Measurements from ENCODE around the gene RNF217.
"Not testable (repeated sequence)": the region's sequence is repeated elsewhere in the genome, so short reads cannot be mapped to it uniquely, and the experiment has no call there.

The RNF217 gene, protein sequence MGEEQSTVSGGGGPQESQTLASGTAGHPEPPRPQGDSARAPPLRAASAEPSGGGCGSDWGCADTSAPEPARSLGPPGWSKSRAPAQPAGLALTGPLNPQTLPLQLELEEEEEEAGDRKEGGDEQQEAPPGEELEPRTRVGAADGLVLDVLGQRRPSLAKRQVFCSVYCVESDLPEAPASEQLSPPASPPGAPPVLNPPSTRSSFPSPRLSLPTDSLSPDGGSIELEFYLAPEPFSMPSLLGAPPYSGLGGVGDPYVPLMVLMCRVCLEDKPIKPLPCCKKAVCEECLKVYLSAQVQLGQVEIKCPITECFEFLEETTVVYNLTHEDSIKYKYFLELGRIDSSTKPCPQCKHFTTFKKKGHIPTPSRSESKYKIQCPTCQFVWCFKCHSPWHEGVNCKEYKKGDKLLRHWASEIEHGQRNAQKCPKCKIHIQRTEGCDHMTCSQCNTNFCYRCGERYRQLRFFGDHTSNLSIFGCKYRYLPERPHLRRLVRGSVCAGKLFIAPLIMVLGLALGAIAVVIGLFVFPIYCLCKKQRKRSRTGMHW

DNA sequence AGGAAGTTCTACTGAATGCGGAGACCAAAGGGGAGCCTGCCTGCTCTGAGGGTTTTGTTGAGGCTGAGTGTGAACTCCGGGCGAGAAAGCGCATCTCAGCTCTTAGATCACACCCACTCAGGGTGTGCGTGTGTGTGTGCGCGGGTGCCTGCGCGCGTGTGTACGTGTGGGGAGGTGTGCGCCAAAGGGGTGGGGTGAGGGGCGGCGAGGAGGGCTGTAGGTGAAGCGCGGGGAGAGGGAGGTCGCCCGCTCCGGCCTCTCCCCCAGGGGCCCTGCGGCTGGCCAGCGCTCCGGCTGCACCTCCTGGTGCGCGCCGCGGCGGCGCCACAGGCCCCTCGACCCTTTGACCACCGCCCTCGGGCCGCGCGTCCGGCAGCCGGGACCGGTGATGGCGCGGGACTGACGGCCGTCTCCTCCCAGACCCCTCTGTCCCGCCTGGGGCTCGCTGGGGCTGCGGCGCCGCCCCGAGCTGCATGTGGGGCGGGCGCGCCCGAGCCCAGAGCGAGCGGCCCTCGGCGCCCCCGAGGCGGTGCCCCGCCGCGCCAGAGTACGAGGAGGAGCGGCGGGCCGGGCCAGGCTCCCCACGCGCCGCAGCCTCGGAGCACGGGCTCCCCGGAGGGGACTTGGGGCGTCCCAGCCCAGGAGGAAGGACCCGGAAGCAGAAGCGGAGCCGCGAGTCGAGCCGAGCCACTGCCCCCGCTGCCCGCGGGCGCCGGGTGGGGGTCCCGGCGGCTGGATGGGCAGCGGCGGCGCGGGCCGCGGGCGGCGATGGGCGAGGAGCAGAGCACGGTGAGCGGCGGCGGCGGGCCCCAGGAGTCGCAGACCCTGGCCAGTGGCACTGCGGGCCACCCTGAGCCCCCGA, at the start of gene RNF217:
RNF217 (plus strand) TSS at position 661 of the 862 bp plus-strand sequence; CDS start at position 769, 108 bp downstream.
- TF ChIP-seq, protein P1, sequence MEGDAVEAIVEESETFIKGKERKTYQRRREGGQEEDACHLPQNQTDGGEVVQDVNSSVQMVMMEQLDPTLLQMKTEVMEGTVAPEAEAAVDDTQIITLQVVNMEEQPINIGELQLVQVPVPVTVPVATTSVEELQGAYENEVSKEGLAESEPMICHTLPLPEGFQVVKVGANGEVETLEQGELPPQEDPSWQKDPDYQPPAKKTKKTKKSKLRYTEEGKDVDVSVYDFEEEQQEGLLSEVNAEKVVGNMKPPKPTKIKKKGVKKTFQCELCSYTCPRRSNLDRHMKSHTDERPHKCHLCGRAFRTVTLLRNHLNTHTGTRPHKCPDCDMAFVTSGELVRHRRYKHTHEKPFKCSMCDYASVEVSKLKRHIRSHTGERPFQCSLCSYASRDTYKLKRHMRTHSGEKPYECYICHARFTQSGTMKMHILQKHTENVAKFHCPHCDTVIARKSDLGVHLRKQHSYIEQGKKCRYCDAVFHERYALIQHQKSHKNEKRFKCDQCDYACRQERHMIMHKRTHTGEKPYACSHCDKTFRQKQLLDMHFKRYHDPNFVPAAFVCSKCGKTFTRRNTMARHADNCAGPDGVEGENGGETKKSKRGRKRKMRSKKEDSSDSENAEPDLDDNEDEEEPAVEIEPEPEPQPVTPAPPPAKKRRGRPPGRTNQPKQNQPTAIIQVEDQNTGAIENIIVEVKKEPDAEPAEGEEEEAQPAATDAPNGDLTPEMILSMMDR (IDR thresholded peaks at IDR 0.05; ENCODE audit: insufficient read depth, low read depth, low read length, missing control alignments) = no peak
- no peak within 1 kb of the TSS for H3K4me3 ChIP-seq (ENCODE audit: low read depth, low read length)
- no peak for DNase-seq (ENCODE audit: low read depth)

DNA sequence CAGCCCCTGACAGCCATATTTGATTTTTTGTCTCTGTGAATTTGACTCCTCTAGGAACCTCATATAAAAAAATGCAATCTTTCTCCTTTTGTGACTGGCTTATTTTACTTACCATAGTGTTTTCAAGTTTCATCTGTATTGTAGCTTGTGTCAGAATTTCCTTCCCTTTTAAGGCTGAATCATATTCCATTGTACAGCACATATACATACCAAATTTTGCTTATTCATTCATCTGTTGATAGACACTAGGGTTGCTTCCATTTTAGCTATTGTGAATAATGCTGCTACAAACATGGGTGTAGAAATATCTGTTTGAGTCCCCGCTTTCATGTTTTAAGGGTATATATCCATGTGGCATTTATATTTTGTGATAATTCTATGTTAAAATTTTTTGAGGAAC, 49.2 kb upstream of the RNF217 start:
- TF ChIP-seq, protein P1 (IDR thresholded peaks at IDR 0.05; ENCODE audit: insufficient read depth, low read depth, low read length, missing control alignments) = no peak
- H3K4me3 ChIP-seq (ENCODE audit: low read depth, low read length) = no peak overlapping the region
- DNase-seq (ENCODE audit: low read depth) = no peak

- TF ChIP-seq, protein P1 (IDR thresholded peaks at IDR 0.05; ENCODE audit: insufficient read depth, low read depth, low read length, missing control alignments) = no peak
Observed at GRCh38 chr6:124917769-124918168, 44.5 kb upstream of the RNF217 start.

DNA sequence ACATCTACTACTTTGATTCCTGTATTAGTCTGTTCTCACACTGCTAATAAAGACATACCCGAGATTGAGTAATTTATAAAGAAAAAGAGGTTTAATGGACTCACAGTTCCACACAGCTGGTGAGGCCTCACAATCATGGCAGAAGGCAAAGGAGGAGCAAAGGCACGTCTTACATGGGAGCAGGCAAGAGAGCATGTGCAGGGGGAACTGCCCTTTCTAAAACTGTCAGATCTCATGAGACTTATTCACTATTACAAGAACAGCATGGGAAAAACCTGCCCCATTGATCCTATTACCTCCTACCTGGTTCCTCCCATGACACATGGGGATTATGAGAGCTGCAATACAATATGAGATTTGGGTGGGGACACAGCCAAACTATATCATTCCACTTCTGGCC, 42.5 kb upstream of the RNF217 start:
- DNase-seq (ENCODE audit: low read depth); H3K4me3 ChIP-seq (ENCODE audit: low read depth, low read length): not testable (repeated sequence)

More at GRCh38 chr6:124917769-124918168, 44.5 kb upstream of the RNF217 start:
- DNase-seq (ENCODE audit: low read depth) = no peak
- H3K4me3 ChIP-seq (ENCODE audit: low read depth, low read length) = no peak overlapping the region

GRCh38 chr6:124924333-124924759, 37.9 kb upstream of the RNF217 start:
- TF ChIP-seq, protein P1 (IDR thresholded peaks at IDR 0.05; ENCODE audit: insufficient read depth, low read depth, low read length, missing control alignments) = no peak
- no peak overlapping the region for H3K4me3 ChIP-seq (ENCODE audit: low read depth, low read length)
- no peak for DNase-seq (ENCODE audit: low read depth)

DNA sequence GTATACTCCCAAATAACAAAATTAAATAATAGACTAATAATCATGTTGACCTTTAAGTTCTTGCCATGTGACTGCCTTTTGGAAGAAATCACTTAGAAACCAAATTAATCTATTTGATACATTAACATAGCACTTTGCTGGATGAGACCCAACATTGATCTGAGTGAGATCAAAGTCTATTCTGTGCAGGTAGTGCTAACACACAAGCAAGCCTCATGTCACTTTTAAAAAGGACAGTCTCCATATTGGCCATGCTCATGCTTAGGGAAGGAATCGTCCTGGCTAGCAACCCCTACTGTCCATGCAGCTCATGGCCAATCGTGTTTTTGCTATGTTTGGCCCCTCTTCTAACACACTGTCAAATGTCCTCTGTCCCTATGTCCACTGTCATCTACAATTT, 35.8 kb upstream of the RNF217 start:
- TF ChIP-seq, protein P1 (IDR thresholded peaks at IDR 0.05; ENCODE audit: insufficient read depth, low read depth, low read length, missing control alignments) = no peak
- no peak for DNase-seq (ENCODE audit: low read depth)
- H3K4me3 ChIP-seq (ENCODE audit: low read depth, low read length) = no peak overlapping the region

DNA sequence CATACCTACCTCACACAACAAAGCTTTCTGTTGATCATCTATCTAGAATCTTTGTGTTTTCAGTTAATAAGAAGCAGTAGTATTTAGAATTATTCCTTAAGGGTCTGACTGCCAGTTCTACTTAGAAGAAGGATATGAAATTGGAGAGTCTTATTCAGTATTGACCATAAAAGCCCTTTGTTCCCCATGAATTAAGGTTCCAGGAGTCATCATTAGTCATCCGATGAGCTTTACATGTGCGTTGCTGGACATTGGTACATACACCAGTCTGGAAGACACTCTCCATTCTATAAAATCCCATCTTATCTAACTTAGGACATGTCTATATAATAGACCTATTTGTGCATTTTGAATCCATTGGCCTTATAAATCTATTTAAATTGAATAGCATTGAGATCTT, 34.4 kb upstream of the RNF217 start:
- TF ChIP-seq, protein P1 (IDR thresholded peaks at IDR 0.05; ENCODE audit: insufficient read depth, low read depth, low read length, missing control alignments) = no peak
- no peak overlapping the region for H3K4me3 ChIP-seq (ENCODE audit: low read depth, low read length)
- no peak for DNase-seq (ENCODE audit: low read depth)
